Effector CD4-positive, alpha-beta T cell (primary cell): ENCODE data around the gene CHD3.
"Not testable (repeated sequence)": the region's sequence is repeated elsewhere in the genome, so short reads cannot be mapped to it uniquely, and the experiment has no call there.

ENCODE experiments used
- DNase-seq: peaks from one replicate; pipeline ENCODE4 v3.0.0-alpha.2; 2020

CHD3 gene

GRCh38 chr17:7850701-7851437, 37.7 kb upstream of the CHD3 start:
- DNase-seq: no peak

DNA sequence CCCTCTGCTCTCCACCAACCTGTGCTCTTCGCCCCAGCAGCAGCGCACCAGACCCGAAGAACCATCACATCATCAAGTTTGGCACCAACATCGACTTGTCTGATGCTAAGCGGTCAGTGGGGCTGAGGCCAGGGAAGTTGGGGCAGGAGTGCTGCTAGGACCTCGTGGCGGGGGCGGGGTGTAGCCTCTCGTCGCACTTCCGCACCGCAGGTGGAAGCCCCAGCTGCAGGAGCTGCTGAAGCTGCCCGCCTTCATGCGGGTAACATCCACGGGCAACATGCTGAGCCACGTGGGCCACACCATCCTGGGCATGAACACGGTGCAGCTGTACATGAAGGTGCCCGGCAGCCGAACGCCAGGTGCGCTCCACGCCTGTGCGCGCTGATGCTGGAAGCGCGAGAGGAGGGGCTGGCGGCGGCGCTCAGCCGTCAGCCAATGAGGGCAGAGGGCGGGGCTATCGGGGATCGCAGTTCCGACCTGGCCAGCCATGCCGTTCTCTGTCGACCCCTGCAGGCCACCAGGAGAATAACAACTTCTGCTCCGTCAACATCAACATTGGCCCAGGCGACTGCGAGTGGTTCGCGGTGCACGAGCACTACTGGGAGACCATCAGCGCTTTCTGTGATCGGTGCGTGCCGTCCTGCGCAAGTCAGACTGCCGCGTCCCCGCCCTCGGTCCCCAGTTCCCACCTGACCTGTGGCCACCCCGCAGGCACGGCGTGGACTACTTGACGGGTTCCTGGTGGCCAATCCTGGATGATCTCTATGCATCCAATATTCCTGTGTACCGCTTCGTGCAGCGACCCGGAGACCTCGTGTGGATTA, 36.9 kb upstream of the CHD3 start:
- peak; percentile 92 for DNase-seq

DNA sequence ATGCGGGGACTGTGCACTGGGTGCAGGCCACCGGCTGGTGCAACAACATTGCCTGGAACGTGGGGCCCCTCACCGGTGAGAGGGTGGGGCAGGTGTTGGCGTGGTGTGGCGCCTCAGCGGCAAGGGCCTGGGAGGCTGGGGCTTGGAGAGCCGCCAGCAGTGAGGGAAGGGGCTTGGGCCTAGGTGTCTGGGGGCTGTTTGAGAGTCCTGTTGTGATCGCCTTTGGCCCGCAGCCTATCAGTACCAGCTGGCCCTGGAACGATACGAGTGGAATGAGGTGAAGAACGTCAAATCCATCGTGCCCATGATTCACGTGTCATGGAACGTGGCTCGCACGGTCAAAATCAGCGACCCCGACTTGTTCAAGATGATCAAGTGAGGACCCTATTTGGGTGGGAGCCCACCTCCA, 36.3 kb upstream of the CHD3 start:
- DNase-seq: no peak

DNA sequence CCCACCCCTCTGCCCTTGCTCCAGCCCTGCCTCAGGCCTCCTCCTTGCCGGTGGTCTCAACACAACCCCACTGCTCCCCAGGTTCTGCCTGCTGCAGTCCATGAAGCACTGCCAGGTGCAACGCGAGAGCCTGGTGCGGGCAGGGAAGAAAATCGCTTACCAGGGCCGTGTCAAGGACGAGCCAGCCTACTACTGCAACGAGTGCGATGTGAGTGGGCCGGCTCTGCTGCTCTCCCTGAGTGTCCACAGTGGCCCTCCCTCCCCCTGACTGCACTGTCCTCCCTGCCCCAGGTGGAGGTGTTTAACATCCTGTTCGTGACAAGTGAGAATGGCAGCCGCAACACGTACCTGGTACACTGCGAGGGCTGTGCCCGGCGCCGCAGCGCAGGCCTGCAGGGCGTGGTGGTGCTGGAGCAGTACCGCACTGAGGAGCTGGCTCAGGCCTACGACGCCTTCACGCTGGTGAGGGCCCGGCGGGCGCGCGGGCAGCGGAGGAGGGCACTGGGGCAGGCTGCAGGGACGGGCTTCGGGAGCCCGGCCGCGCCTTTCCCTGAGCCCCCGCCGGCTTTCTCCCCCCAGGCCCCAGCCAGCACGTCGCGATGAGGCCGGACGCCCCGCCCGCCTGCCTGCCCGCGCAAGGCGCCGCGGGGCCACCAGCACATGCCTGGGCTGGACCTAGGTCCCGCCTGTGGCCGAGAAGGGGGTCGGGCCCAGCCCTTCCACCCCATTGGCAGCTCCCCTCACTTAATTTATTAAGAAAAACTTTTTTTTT, 35.5 kb upstream of the CHD3 start:
- DNase-seq: no peak

DNA sequence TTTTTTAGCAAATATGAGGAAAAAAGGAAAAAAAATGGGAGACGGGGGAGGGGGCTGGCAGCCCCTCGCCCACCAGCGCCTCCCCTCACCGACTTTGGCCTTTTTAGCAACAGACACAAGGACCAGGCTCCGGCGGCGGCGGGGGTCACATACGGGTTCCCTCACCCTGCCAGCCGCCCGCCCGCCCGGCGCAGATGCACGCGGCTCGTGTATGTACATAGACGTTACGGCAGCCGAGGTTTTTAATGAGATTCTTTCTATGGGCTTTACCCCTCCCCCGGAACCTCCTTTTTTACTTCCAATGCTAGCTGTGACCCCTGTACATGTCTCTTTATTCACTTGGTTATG, 34.9 kb upstream of the CHD3 start:
- DNase-seq: no peak

- no peak for DNase-seq
Measured at GRCh38 chr17:7854078-7854777, 34.4 kb upstream of the CHD3 start.

GRCh38 chr17:7854851-7855659, 33.5 kb upstream of the CHD3 start, which contains the start of gene TMEM88:
TSS of gene TMEM88 (plus strand) at chr17:7855066. CDS start at chr17:7855075, 9 bp downstream.
- no peak for DNase-seq

GRCh38 chr17:7855660-7856010, 33.0 kb upstream of the CHD3 start:
- no peak for DNase-seq

- peak; percentile 19 for DNase-seq
Measured at GRCh38 chr17:7856011-7856810, 32.4 kb upstream of the CHD3 start.

GRCh38 chr17:7856811-7857712, 31.5 kb upstream of the CHD3 start, which contains the start of gene NAA38:
TSS of gene NAA38 (minus strand) at chr17:7857559. CDS start at chr17:7857463, 96 bp downstream.
- peak; percentile 93 for DNase-seq

GRCh38 chr17:7857713-7858521, 30.7 kb upstream of the CHD3 start, which contains the start of gene CYB5D1:
TSS of gene CYB5D1 (plus strand) at chr17:7858003. CDS start at chr17:7858135, 132 bp downstream.
- DNase-seq: peak; percentile 86

DNA sequence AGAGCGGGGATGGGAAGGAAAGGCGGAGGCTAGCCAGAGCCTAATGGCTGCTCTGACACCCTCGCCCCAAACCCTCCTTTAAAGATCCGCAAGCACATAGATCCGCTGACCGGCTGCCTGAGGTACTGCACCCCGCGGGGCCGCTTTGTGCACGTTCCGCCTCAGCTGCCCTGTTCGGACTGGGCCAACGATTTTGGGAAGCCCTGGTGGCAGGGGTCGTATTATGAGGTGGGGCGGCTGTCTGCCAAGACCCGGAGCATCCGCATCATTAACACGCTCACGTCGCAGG, 30.1 kb upstream of the CHD3 start:
- peak; percentile 18 for DNase-seq

GRCh38 chr17:7859028-7859427, 29.6 kb upstream of the CHD3 start:
- DNase-seq: no peak

GRCh38 chr17:7862692-7863437, 25.7 kb upstream of the CHD3 start:
- peak; percentile 41 for DNase-seq

DNA sequence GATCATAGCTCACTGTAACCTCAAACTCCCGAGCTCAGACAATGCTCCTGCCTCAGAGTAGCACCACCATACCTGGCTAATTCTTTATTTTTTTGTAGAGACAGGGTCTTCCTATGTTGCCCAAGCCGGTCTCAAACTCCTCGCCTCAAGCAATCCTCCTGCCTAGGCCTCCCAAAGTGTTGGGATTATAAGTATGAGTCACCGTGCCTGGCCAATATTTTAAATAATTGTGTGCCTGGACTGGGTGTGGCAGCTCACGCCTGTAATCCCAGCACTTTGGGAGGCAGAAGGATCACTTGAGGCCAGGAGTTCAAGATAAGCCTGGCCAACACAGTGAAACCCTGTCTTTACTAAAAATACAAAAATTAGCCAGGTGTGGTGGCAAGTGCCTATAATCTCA, 24.2 kb upstream of the CHD3 start:
- not testable (repeated sequence) for DNase-seq

GRCh38 chr17:7864995-7865650, 23.5 kb upstream of the CHD3 start:
- no peak for DNase-seq

- no peak for DNase-seq
Measured at GRCh38 chr17:7867881-7868329, 20.7 kb upstream of the CHD3 start.

DNA sequence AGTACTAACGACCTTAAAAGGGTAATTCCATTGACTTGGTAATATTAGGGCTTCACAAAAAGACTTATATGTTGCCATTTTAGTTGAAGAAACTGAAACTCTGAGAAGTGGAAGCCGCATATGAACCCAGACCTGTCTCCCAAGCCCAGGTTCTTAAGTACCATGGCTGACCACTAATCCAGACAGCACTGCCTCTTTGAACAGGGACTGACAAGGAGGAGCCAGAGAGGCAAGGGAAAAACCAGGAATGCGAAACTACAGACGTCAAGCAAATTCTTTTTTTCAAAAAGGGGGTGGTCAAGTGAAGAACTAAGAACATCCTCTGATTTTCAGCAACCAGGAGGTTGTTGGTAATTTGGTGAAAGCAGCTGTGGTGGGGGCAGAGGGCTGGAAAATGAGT, 15.5 kb upstream of the CHD3 start:
- DNase-seq: no peak
